A549 (cell line): Measurements from ENCODE around the gene SGPL1. TPM values are rescaled to one million over a fixed set of nuclear protein-coding genes. Genes with fewer than 3 reads are reported as not detected.

Source experiments
- ATAC-seq, 2 experiments: fragments of 200-7000 bp in 1 of 2; fragments of >200 bp in 1 of 2; cut with Nextera tagmentation in 1 of 2; cut with Tn5 transposase in 1 of 2; 3 replicates each; pipeline versions ENCODE4 v1.8.0 to v1.9.1; 2018 to 2020; ENCODE audit warnings: mild to moderate bottlenecking in 1 of 2, moderate library complexity in 1 of 2
- CTCF ChIA-PET: fragments of 300-600 bp; sonication (Branson Sonifier 250); formaldehyde crosslinking; extraction: SDS; loops from one replicate; lab custom pipeline; 2021; ENCODE audit warnings: antibody characterized with exemption, inconsistent platforms; lab: Yijun Ruan, JAX
- POLR2A ChIA-PET: fragments of 350-600 bp; formaldehyde crosslinking; extraction: SDS; loops from one replicate; lab custom pipeline; 2021; ENCODE audit warnings: antibody characterized with exemption, inconsistent platforms; lab: Yijun Ruan, JAX
- DNase-seq, 2 experiments: peaks; one replicate each; pipeline versions ENCODE4 v3.0.0 to v3.0.0-alpha.2; 2011 to 2016; ENCODE audit warnings: low read depth in 1 of 2, low spot score in 1 of 2
- FAIRE-seq: peaks from 2 replicates; lab custom pipeline; 2011; peaks lifted over from hg19 to GRCh38; lab: Jason Lieb, UNC
- H3K27ac ChIP-seq, 2 experiments: fragments of >200 bp; sonication (Bioruptor Twin); formaldehyde crosslinking; 3 replicates each; pipeline ENCODE4 v1.5.1; 2016 to 2017
- H3K4me1 ChIP-seq: fragments of >200 bp; sonication (Bioruptor Twin); formaldehyde crosslinking; 3 replicates; pipeline ENCODE4 v1.6.1; 2016
- H3K4me2 ChIP-seq: fragments of >200 bp; sonication (Bioruptor Twin); formaldehyde crosslinking; 3 replicates; pipeline ENCODE4 v1.6.1; 2016
- H3K4me3 ChIP-seq: fragments of >200 bp; sonication (Bioruptor Twin); formaldehyde crosslinking; 3 replicates; pipeline ENCODE4 v1.5.1; 2016
- H3K9me3 ChIP-seq: fragments of >200 bp; sonication (Bioruptor Twin); formaldehyde crosslinking; 3 replicates; pipeline ENCODE4 v1.6.1; 2016
- BHLHE40 ChIP-seq: IDR thresholded peaks from 2 replicates; pipeline ENCODE4 v1.6.1; 2012; ENCODE audit warnings: low read depth, low read length, inconsistent platforms
- CBX8 ChIP-seq: fragments of 200-600 bp; sonication (generic); IDR thresholded peaks from 2 replicates; pipeline ENCODE4 v1.6.1; 2016
- CEBPB ChIP-seq, 2 experiments: fragments of >200 bp in 1 of 2; sonication (Bioruptor Twin) in 1 of 2; formaldehyde crosslinking in 1 of 2; IDR thresholded peaks; 2 replicates each; pipeline ENCODE4 v1.6.1; 2012 to 2016
- CHD4 ChIP-seq: fragments of 200-600 bp; sonication (generic); IDR thresholded peaks from 2 replicates; pipeline ENCODE4 v1.6.1; 2016; ENCODE audit warnings: antibody characterized with exemption, mild to moderate bottlenecking, borderline replicate concordance
- EHF ChIP-seq: fragments of 250-450 bp; sonication (Bioruptor Pico); IDR thresholded peaks from 2 replicates; pipeline ENCODE4 v1.5.0; 2020; ENCODE audit warnings: mild to moderate bottlenecking
- ELK1 ChIP-seq: fragments of 150-350 bp; IDR thresholded peaks from 2 replicates; pipeline ENCODE4 v1.6.1; 2014; ENCODE audit warnings: low read depth, mild to moderate bottlenecking, low read length
- ESRRA ChIP-seq: fragments of 150-350 bp; IDR thresholded peaks from 2 replicates; pipeline ENCODE4 v1.6.1; 2014; ENCODE audit warnings: mild to moderate bottlenecking, low read length, borderline replicate concordance
- FOSB ChIP-seq: fragments of 250-450 bp; sonication (Bioruptor Pico); IDR thresholded peaks from 2 replicates; pipeline ENCODE4 v1.5.0; 2020; ENCODE audit warnings: mild to moderate bottlenecking, moderate library complexity
- GATA3 ChIP-seq: IDR thresholded peaks from 2 replicates; pipeline ENCODE4 v1.6.1; 2012; ENCODE audit warnings: borderline replicate concordance
- HEYL ChIP-seq: fragments of 250-450 bp; sonication (Bioruptor Pico); IDR thresholded peaks from 2 replicates; pipeline ENCODE4 v1.8.0; 2021; ENCODE audit warnings: mild to moderate bottlenecking, moderate library complexity
- HMGXB4 ChIP-seq: fragments of 250-450 bp; sonication (Bioruptor Pico); IDR thresholded peaks from 2 replicates; pipeline ENCODE4 v1.5.0; 2021; ENCODE audit warnings: mild to moderate bottlenecking, moderate library complexity, borderline replicate concordance
- HOXB13 ChIP-seq: fragments of 250-450 bp; sonication (Bioruptor Pico); IDR thresholded peaks from 2 replicates; pipeline ENCODE4 v1.5.0; 2020; ENCODE audit warnings: low read depth, mild to moderate bottlenecking, moderate library complexity
- HOXB5 ChIP-seq: fragments of 250-450 bp; sonication (Bioruptor Pico); IDR thresholded peaks from 2 replicates; pipeline ENCODE4 v1.5.0; 2020; ENCODE audit warnings: mild to moderate bottlenecking, moderate library complexity
- JUN ChIP-seq, 2 experiments: fragments of >200 bp; sonication (Bioruptor Twin); formaldehyde crosslinking; IDR thresholded peaks; 2 replicates in 1 of 2; 3 replicates in 1 of 2; pipeline ENCODE4 v1.6.1; 2016 to 2017
- KDM1A ChIP-seq: fragments of 200-600 bp; sonication (generic); IDR thresholded peaks from 2 replicates; pipeline ENCODE4 v1.6.1; 2016; ENCODE audit warnings: low read depth, mild to moderate bottlenecking
- MAFK ChIP-seq: fragments of 450-650 bp; IDR thresholded peaks from 2 replicates; pipeline ENCODE4 v1.6.1; 2014; ENCODE audit not compliant: partially characterized antibody
- MAZ ChIP-seq: fragments of 150-350 bp; IDR thresholded peaks from 2 replicates; pipeline ENCODE4 v1.6.1; 2014; ENCODE audit warnings: antibody characterized with exemption, low read depth, low read length, borderline replicate concordance
- MYC ChIP-seq: IDR thresholded peaks from 2 replicates; pipeline ENCODE4 v1.6.1; 2012; ENCODE audit warnings: mild to moderate bottlenecking, inconsistent platforms, low read length, improper control_type of control experiment, borderline replicate concordance
- PBX3 ChIP-seq: IDR thresholded peaks from 2 replicates; pipeline ENCODE4 v1.6.1; 2012
- PHF8 ChIP-seq: fragments of 200-600 bp; sonication (generic); IDR thresholded peaks from 2 replicates; pipeline ENCODE4 v1.6.1; 2016; ENCODE audit warnings: low read depth, mild to moderate bottlenecking, antibody characterized with exemption, moderate library complexity, borderline replicate concordance
- POLR2A ChIP-seq: IDR thresholded peaks from 2 replicates; pipeline ENCODE4 v1.6.1; 2012; ENCODE audit warnings: mild to moderate bottlenecking, low read length
- POLR2AphosphoS2 ChIP-seq: conservative IDR thresholded peaks from 2 replicates; pipeline ENCODE4 v1.6.1; 2012; ENCODE audit warnings: low read length, improper control_type of control experiment, inconsistent platforms
- RAD21 ChIP-seq, 2 experiments: fragments of >200 bp in 1 of 2; sonication (Bioruptor Twin) in 1 of 2; formaldehyde crosslinking in 1 of 2; IDR thresholded peaks in 1 of 2; conservative IDR thresholded peaks in 1 of 2; 2 replicates in 1 of 2; 3 replicates in 1 of 2; pipeline ENCODE4 v1.6.1; 2012 to 2018; ENCODE audit warnings: inconsistent platforms in 1 of 2
- RARB ChIP-seq: fragments of 250-450 bp; sonication (Bioruptor Pico); IDR thresholded peaks from 2 replicates; pipeline ENCODE4 v1.8.0; 2021; ENCODE audit warnings: mild to moderate bottlenecking, moderate library complexity
- RNF2 ChIP-seq: fragments of 200-600 bp; sonication (generic); IDR thresholded peaks from 2 replicates; pipeline ENCODE4 v1.6.1; 2016; ENCODE audit warnings: low read depth, mild to moderate bottlenecking, antibody characterized with exemption, moderate library complexity, borderline replicate concordance
- SREBF2 ChIP-seq: fragments of 450-650 bp; IDR thresholded peaks from 2 replicates; pipeline ENCODE4 v1.6.1; 2014; ENCODE audit warnings: mild to moderate bottlenecking, moderate library complexity
- TFCP2L1 ChIP-seq: fragments of 250-450 bp; sonication (Bioruptor Pico); IDR thresholded peaks from 2 replicates; pipeline ENCODE4 v1.5.0; 2021; ENCODE audit warnings: mild to moderate bottlenecking
- TP53 ChIP-seq: fragments of 250-450 bp; sonication (Bioruptor Pico); IDR thresholded peaks from 2 replicates; pipeline ENCODE4 v1.5.0; 2021; ENCODE audit warnings: mild to moderate bottlenecking, moderate library complexity
- ZFP36 ChIP-seq: fragments of 450-650 bp; IDR thresholded peaks from 2 replicates; pipeline ENCODE4 v1.6.1; 2014; ENCODE audit warnings: borderline replicate concordance; ENCODE audit not compliant: partially characterized antibody
- ZNF302 ChIP-seq: fragments of 250-450 bp; sonication (Bioruptor Pico); IDR thresholded peaks from 2 replicates; pipeline ENCODE4 v1.9.0; 2021; ENCODE audit warnings: inconsistent platforms, mild to moderate bottlenecking, moderate library complexity
- ZSCAN20 ChIP-seq: fragments of 250-450 bp; sonication (Bioruptor Pico); IDR thresholded peaks from 2 replicates; pipeline ENCODE4 v1.8.0; 2022; ENCODE audit warnings: mild to moderate bottlenecking, moderate library complexity
- WGBS: methylation state at CpG from one replicate; pipeline ENCODE4 v1.1.6; 2017; ENCODE audit errors: missing lambda C conversion rate; 5-methylcytosine and 5-hydroxymethylcytosine counted together
- polyA plus RNA-seq, 4 experiments: library from polyadenylated mRNA; depleted of rRNA in 3 of 4; stranded (reverse); fragments of >200 nt; fragmentation: RNase III in 1 of 4; extraction: RNeasy Plus Mini Kit Qiagen cat#74134 plus additional on column Dnase treatment in 1 of 4; gene quantifications; 2 replicates in 3 of 4; 3 replicates in 1 of 4; pipeline ENCODE4 v1.2.3, GENCODE V29; 2011 to 2017

Gene SGPL1
- polyA plus RNA-seq, 2 of the 4 experiments (the other 2 are of a cell fraction) = 32.2 to 49.8 TPM

GRCh38 chr10:70797840-70798239 is 17.9 kb upstream of the SGPL1 start:
- TF ChIP-seq POLR2AphosphoS2 = no peak
- TF ChIP-seq RAD21 (conservative IDR thresholded peaks at IDR 0.05 in 1 of 2, IDR thresholded peaks at IDR 0.05 in 1 of 2) = no peak
- no peak for TF ChIP-seq RARB (CRISPR knock-in tag)
- TF ChIP-seq CBX8 = no peak
- no peak for TF ChIP-seq FOSB (CRISPR knock-in tag)
- TF ChIP-seq PBX3 = no peak
- TF ChIP-seq CEBPB (IDR thresholded peaks at IDR 0.05) = no peak
- TF ChIP-seq HEYL = no peak
- no peak for TF ChIP-seq BHLHE40
- TF ChIP-seq HOXB13 (CRISPR knock-in tag) = no peak
- no peak for TF ChIP-seq MAZ
- no peak for TF ChIP-seq ZSCAN20 (CRISPR knock-in tag)
- TF ChIP-seq ELK1 = no peak
- TF ChIP-seq EHF (CRISPR knock-in tag) = no peak
- TF ChIP-seq MAFK = no peak
- TF ChIP-seq TP53 (CRISPR knock-in tag) = no peak
- TF ChIP-seq POLR2A = no peak
- no peak for TF ChIP-seq PHF8
- TF ChIP-seq, all 56 proteins: peak for 0
- CTCF ChIA-PET = interaction anchor here (0.6 to 1.7 kb wide), 4 partner anchors 8 to 751 kb away, joined by 3 to 4 read pairs (median 4); no protein-coding TSS in a partner anchor
- no peak overlapping the region for H3K4me3 ChIP-seq
- no peak overlapping the region for H3K27ac ChIP-seq
- WGBS = 61% methylated on average over 7 of the region's 7 CpGs
- no peaks in the 10 kb centered on the region for H3K4me1 ChIP-seq
- ATAC-seq (no peak), DNase-seq (no peak), FAIRE-seq (no peak)
- POLR2A ChIA-PET = no interaction called here
- H3K4me2 ChIP-seq = no peak overlapping the region
- H3K9me3 ChIP-seq = no peaks in the 10 kb centered on the region; the same call in 2 of the 3 replicates

- CTCF ChIA-PET = interaction anchor here (1.6 kb wide), 1 partner anchor 10 kb away, joined by 4 read pairs; no protein-coding TSS in a partner anchor
Measured at GRCh38 chr10:70799124-70799523, 16.6 kb upstream of the SGPL1 start.

GRCh38 chr10:70801854-70802253 is 13.9 kb upstream of the SGPL1 start:
- POLR2A ChIA-PET = no interaction called here
- H3K4me1 ChIP-seq = peaks cover 5% of the 10 kb centered on the region; the same call in 1 of the 3 replicates
- CTCF ChIA-PET = interaction anchor here (1.5 kb wide), 1 partner anchor 252 kb away, joined by 3 read pairs; no protein-coding TSS in a partner anchor

More at GRCh38 chr10:70799124-70799523, 16.6 kb upstream of the SGPL1 start:
- Histone ChIP-seq H3K4me1 (peaks cover under 1% of the 10 kb centered on the region; the same call in 1 of the 3 replicates), H3K9me3 (no peaks in the 10 kb centered on the region; the same call in 2 of the 3 replicates), H3K27ac (no peak overlapping the region), H3K4me2 (no peak overlapping the region), H3K4me3 (no peak overlapping the region)
- no peak for FAIRE-seq
- no peak for DNase-seq
- TF ChIP-seq MAZ (no peak), JUN (IDR thresholded peaks at IDR 0.05) (no peak), POLR2AphosphoS2 (no peak), HOXB13 (CRISPR knock-in tag) (no peak), ZFP36 (no peak), RNF2 (no peak), MYC (no peak), TFCP2L1 (CRISPR knock-in tag) (no peak), RARB (CRISPR knock-in tag) (no peak), FOSB (CRISPR knock-in tag) (no peak)
- POLR2A ChIA-PET = no interaction called here
- WGBS = 33% methylated on average over 5 of the region's 5 CpGs
- no peak for ATAC-seq

More at GRCh38 chr10:70801854-70802253, 13.9 kb upstream of the SGPL1 start:
- no peak overlapping the region for H3K4me2 ChIP-seq
- DNase-seq = no peak
- ATAC-seq = no peak
- FAIRE-seq = no peak
- H3K9me3 ChIP-seq = no peaks in the 10 kb centered on the region; the same call in 2 of the 3 replicates
- no peak overlapping the region for H3K4me3 ChIP-seq
- 13% methylated on average over 1 of the region's 1 CpG for WGBS
- TF ChIP-seq GATA3 = no peak
- no peak for TF ChIP-seq CHD4
- TF ChIP-seq HEYL = no peak
- TF ChIP-seq HOXB5 (CRISPR knock-in tag) = no peak
- TF ChIP-seq MAZ = no peak
- no peak for TF ChIP-seq TFCP2L1 (CRISPR knock-in tag)
- no peak for TF ChIP-seq RAD21 (conservative IDR thresholded peaks at IDR 0.05 in 1 of 2, IDR thresholded peaks at IDR 0.05 in 1 of 2)
- no peak for TF ChIP-seq SREBF2
- TF ChIP-seq ZNF302 = no peak
- no peak for TF ChIP-seq KDM1A
- TF ChIP-seq HMGXB4 (CRISPR knock-in tag) = no peak
- no peak for TF ChIP-seq ZSCAN20 (CRISPR knock-in tag)
- TF ChIP-seq FOSB (CRISPR knock-in tag) = no peak
- TF ChIP-seq ESRRA = no peak
- TF ChIP-seq, all 56 proteins: peak for 0
- no peak overlapping the region for H3K27ac ChIP-seq
